Heart right ventricle (tissue), 16 donors: Measurements from ENCODE around the gene RHBG. TPM values are rescaled to one million over a fixed set of nuclear protein-coding genes. Genes with fewer than 3 reads are reported as not detected.

Source experiments
- ATAC-seq, 8 donors: fragments of 200-7000 bp; cut with Tn5 transposase; one replicate each; pipeline ENCODE4 v1.9.1; 2020; ENCODE audit warnings: mild to moderate bottlenecking in 8 of 8, moderate library complexity in 8 of 8, moderate number of reproducible peaks in 1 of 8
- DNase-seq, 2 donors: peaks; one replicate each; pipeline ENCODE4 v3.0.0-alpha.2; 2020
- H3K27ac ChIP-seq, 10 donors: fragments of 200-600 bp; sonication (generic) in 2 of 10; one replicate each; pipeline versions ENCODE4 v1.5.0 to v1.8.0; 2020 to 2022; ENCODE audit warnings: mild to moderate bottlenecking in 3 of 10
- H3K27me3 ChIP-seq, 7 donors: fragments of 200-600 bp; one replicate each; pipeline ENCODE4 v1.8.0; 2021 to 2022; ENCODE audit warnings: mild to moderate bottlenecking in 2 of 7
- H3K36me3 ChIP-seq, 9 donors: fragments of 200-600 bp; sonication (generic) in 1 of 9; one replicate each; pipeline versions ENCODE4 v1.5.0 to v1.8.0; 2020 to 2022; ENCODE audit warnings: mild to moderate bottlenecking in 2 of 9
- H3K4me1 ChIP-seq, 9 donors: fragments of 200-600 bp; sonication (generic) in 1 of 9; one replicate each; pipeline versions ENCODE4 v1.5.0 to v1.8.0; 2020 to 2022; ENCODE audit warnings: mild to moderate bottlenecking in 4 of 9
- H3K4me3 ChIP-seq, 10 donors: fragments of 200-600 bp; sonication (generic) in 2 of 10; one replicate each; pipeline versions ENCODE4 v1.5.0 to v1.8.0; 2020 to 2022; ENCODE audit warnings: mild to moderate bottlenecking in 7 of 10, moderate library complexity in 2 of 10
- H3K9me3 ChIP-seq, 11 donors: fragments of 200-600 bp in 10 of 11; sonication (generic) in 2 of 11; one replicate each; pipeline versions ENCODE4 v1.5.0 to v1.8.0; 2013 to 2022; ENCODE audit warnings: mild to moderate bottlenecking in 2 of 11, control low read depth in 1 of 11, moderate library complexity in 1 of 11
- WGBS, 2 donors: extraction: QIAGEN DNeasy Blood & Tissue Kit; methylation state at CpG; one replicate each; pipeline ENCODE4 v1.1.7; 2013; ENCODE audit warnings: inconsistent platforms in 1 of 2; 5-methylcytosine and 5-hydroxymethylcytosine counted together
- intact Hi-C, 10 donors: fragments of 100-400 bp; cut with DNase I; formaldehyde crosslinking; loops; one replicate each; pipeline versions ENCODE4 v1.11.1 to v1.14.2; 2022
- polyA plus RNA-seq, 2 donors: library from polyadenylated mRNA; stranded (reverse); fragments of 200-250 nt; gene quantifications; one replicate each; pipeline ENCODE4 v1.2.3, GENCODE V29; 2013
- total RNA-seq, 10 donors: library from RNA; stranded (reverse); fragmentation: NEBNext Ultra II Directional in 3 of 10; extraction: Animal tissue kit (Norgen Biotek cat#: 25700) in 3 of 10; gene quantifications; one replicate each; pipeline versions ENCODE4 v1.2.1 to v1.2.4, GENCODE V29; 2021 to 2023
- TF ChIP-seq, protein P1 (sequence below), 9 donors: fragments of 200-600 bp; sonication (generic) in 2 of 9; IDR thresholded peaks; one replicate each; pipeline versions ENCODE4 v1.5.0 to v1.8.0; 2021 to 2022; ENCODE audit warnings: antibody characterized with exemption in 9 of 9, mild to moderate bottlenecking in 5 of 9, moderate library complexity in 1 of 9
- donor health status: Arrhythmogenic right ventricular cardiomyopathy.
- donor health status: ischemic (EF 13 %, LVEDD 7.1; RV severe dilation, severe dysfunction).
- donor health status: healthy with polysubstance abuse.
- donor health status: DM: no; HTN: yes; CAD: no.
- donor health status: DM: no; HTN: no; CAD: no.
- donor health status: ischemic (EF 25% LVEDD 6.9; RV normal size, moderate dysfunction).
- donor health status: ischemic (EF 25% LVEDD 5.7; RV mildly dilated, moderate dysfunction).
- donor health status: healthy.
- donor health status: DM: yes; HTN: yes; CAD: no.
- donor health status: Ischemic cardiomyopathy.
- donor health status: ischemic (EF 35%, LVEDD 5.7; RV mildly dilated, moderate dysfunction).
- donor health status: nonischemic (EF 11% LVEDD 7.7; RV severe dilation, severe dysfunction).
- donor health status: DM: yes; HTN: yes; CAD: no.
- donor health status: PGD.
- donor health status: ischemic (EF 29% LVEDD 5.4; RV normal size, mild dysfunction).
- donor health status: nonischemic (EF 23%, LVEDD 6.1; RV moderate dilation, normal function).

Gene RHBG
- total and polyA plus RNA-seq, 12 donors = not detected

DNA sequence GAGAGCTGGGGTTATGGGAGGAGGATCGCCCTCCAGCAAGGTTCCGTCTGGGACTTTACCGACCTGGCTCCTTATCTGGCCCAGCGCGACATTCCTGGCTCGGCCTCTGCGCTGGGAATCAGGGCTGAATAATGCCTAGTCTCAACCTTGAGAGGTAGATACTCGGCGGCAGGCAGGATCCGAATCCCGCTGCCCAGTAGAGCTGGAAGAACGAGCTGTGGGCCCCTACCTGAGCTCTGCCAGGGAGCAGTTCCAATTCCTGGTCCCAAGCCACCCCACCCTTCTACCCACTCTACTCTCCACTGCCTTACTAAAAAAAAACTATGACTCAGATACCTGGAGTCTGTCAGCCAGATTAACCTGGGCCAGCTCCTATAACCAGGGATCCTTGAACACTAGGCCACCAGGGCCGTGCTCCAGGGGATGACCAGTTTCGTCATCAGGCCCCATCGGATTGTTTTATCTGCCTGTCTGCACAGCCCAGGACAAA is 53.6 kb downstream of the RHBG start:
- DNase-seq (no peak), ATAC-seq (peak in 4 of 8 donors; percentile 28 to 42 (median 35))
- Histone ChIP-seq H3K9me3 (no peaks in the 10 kb centered on the region), H3K27me3 (peaks cover 26 to 100% (median 92%) of the 10 kb centered on the region in 7 donors), H3K27ac (no peak overlapping the region), H3K4me3 (no peak overlapping the region), H3K36me3 (no peaks in the 10 kb centered on the region), H3K4me1 (peaks cover 9 to 29% (median 21%) of the 10 kb centered on the region in 9 donors)
- TF ChIP-seq, protein P1, sequence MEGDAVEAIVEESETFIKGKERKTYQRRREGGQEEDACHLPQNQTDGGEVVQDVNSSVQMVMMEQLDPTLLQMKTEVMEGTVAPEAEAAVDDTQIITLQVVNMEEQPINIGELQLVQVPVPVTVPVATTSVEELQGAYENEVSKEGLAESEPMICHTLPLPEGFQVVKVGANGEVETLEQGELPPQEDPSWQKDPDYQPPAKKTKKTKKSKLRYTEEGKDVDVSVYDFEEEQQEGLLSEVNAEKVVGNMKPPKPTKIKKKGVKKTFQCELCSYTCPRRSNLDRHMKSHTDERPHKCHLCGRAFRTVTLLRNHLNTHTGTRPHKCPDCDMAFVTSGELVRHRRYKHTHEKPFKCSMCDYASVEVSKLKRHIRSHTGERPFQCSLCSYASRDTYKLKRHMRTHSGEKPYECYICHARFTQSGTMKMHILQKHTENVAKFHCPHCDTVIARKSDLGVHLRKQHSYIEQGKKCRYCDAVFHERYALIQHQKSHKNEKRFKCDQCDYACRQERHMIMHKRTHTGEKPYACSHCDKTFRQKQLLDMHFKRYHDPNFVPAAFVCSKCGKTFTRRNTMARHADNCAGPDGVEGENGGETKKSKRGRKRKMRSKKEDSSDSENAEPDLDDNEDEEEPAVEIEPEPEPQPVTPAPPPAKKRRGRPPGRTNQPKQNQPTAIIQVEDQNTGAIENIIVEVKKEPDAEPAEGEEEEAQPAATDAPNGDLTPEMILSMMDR (IDR thresholded peaks at IDR 0.05) = no peak
- intact Hi-C loops = no loop called here
- WGBS, 2 donors = 21 to 31% methylated on average over 15 of the region's 15 CpGs

- 45 to 55% methylated on average over 7 of the region's 7 CpGs for WGBS, 2 donors
- H3K4me1 ChIP-seq = peaks cover 9 to 29% (median 21%) of the 10 kb centered on the region in 9 donors
- no peak overlapping the region for H3K4me3 ChIP-seq
- intact Hi-C loops = no loop called here
- H3K9me3 ChIP-seq = no peaks in the 10 kb centered on the region
- no peak for ATAC-seq
- no peak for DNase-seq
- TF ChIP-seq, protein P1 (IDR thresholded peaks at IDR 0.05) = no peak
- no peak overlapping the region for H3K27ac ChIP-seq
- no peaks in the 10 kb centered on the region for H3K36me3 ChIP-seq
- H3K27me3 ChIP-seq = peaks cover 26 to 99% (median 89%) of the 10 kb centered on the region in 7 donors
Measured at GRCh38 chr1:156423422-156424352, 54.7 kb downstream of the RHBG start.

DNA sequence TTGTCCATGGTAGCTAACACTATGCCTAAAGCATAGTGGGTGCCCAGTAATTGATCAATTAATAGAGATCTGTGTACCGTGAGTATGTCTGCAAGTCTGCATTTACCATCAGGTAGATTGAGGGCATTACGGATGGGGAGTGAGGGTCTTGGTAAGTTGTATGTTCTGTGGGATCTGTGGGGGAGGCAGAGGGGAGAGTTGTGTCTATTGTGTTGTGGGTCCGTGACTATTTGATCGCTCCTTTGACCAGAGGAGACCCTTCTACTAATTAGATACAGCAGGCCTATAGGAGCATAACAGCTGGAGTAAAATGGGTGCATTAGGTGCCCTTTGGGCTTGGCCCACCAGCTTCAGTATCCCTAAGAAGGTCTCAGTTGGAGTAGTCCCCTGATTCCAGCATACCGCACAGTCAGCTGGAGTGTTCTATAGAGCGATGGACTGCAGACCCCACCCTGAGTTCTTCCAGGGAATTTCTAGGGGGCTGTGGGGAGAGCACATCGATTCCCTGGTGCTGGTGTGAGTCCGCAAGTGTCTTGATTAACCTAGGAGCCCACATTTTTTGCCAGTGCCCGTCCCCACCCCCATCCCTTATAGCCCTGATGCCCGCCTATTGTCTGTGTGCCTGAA is 55.9 kb downstream of the RHBG start:
- ATAC-seq (no peak), DNase-seq (no peak)
- no peak overlapping the region for H3K4me3 ChIP-seq
- H3K27me3 ChIP-seq = peaks cover 19 to 99% (median 89%) of the 10 kb centered on the region in 7 donors
- H3K4me1 ChIP-seq = peaks cover 9 to 30% (median 19%) of the 10 kb centered on the region in 9 donors
- no peak overlapping the region for H3K27ac ChIP-seq
- WGBS, 2 donors = 81 to 84% methylated on average over 10 of the region's 10 CpGs
- TF ChIP-seq, protein P1 (IDR thresholded peaks at IDR 0.05) = no peak
- H3K9me3 ChIP-seq = no peaks in the 10 kb centered on the region
- intact Hi-C loops = no loop called here
- H3K36me3 ChIP-seq = no peaks in the 10 kb centered on the region

GRCh38 chr1:156425943-156426342 is 56.9 kb downstream of the RHBG start:
- WGBS, 2 donors = 91 to 96% methylated on average over 7 of the region's 7 CpGs
- H3K4me3 ChIP-seq = no peak overlapping the region
- TF ChIP-seq, protein P1 (IDR thresholded peaks at IDR 0.05) = no peak
- peaks cover 2 to 20% (median 10%) of the 10 kb centered on the region in 9 donors for H3K4me1 ChIP-seq
- H3K27me3 ChIP-seq = peaks cover 11 to 99% (median 89%) of the 10 kb centered on the region in 7 donors
- intact Hi-C loops = no loop called here
- DNase-seq (no peak), ATAC-seq (no peak)
- H3K36me3 ChIP-seq = no peaks in the 10 kb centered on the region
- no peaks in the 10 kb centered on the region for H3K9me3 ChIP-seq
- H3K27ac ChIP-seq = no peak overlapping the region
